Stimulated activated CD8-positive, alpha-beta memory T cell treated with anti-CD3 and anti-CD28 coated beads, Interleukin-4, amount 100 ng/mL, for 48 hours (primary cell): ENCODE measurements around the gene NYAP2.

Source experiments
- DNase-seq: peaks from one replicate; pipeline ENCODE4 v3.0.0-alpha.2; 2020

NYAP2 gene

GRCh38 chr2:225569995-225570394, 170.5 kb downstream of the NYAP2 start:
- DNase-seq = no peak

- no peak for DNase-seq
Observed at GRCh38 chr2:225573603-225574002, 174.1 kb downstream of the NYAP2 start.

GRCh38 chr2:225574582-225575138, 175.2 kb downstream of the NYAP2 start:
- DNase-seq = no peak

- DNase-seq = no peak
Observed at GRCh38 chr2:225581135-225581534, 181.6 kb downstream of the NYAP2 start.

- DNase-seq = no peak
Observed at GRCh38 chr2:225581906-225582305, 182.4 kb downstream of the NYAP2 start.

- no peak for DNase-seq
Observed at GRCh38 chr2:225582355-225583116, 183.0 kb downstream of the NYAP2 start.

GRCh38 chr2:225584796-225585195, 185.3 kb downstream of the NYAP2 start:
- no peak for DNase-seq

GRCh38 chr2:225590932-225591331, 191.4 kb downstream of the NYAP2 start:
- DNase-seq = no peak

- no peak for DNase-seq
Observed at GRCh38 chr2:225597911-225598310, 198.4 kb downstream of the NYAP2 start.

GRCh38 chr2:225598426-225598825, 198.9 kb downstream of the NYAP2 start:
- no peak for DNase-seq

- DNase-seq = no peak
Observed at GRCh38 chr2:225598897-225599296, 199.4 kb downstream of the NYAP2 start.

- no peak for DNase-seq
Observed at GRCh38 chr2:225599856-225600255, 200.3 kb downstream of the NYAP2 start.

GRCh38 chr2:225600444-225600843, 200.9 kb downstream of the NYAP2 start:
- no peak for DNase-seq

- no peak for DNase-seq
Observed at GRCh38 chr2:225600865-225601264, 201.4 kb downstream of the NYAP2 start.

- DNase-seq = no peak
Observed at GRCh38 chr2:225602205-225602604, 202.7 kb downstream of the NYAP2 start.

GRCh38 chr2:225608136-225608535, 208.6 kb downstream of the NYAP2 start:
- DNase-seq = no peak

GRCh38 chr2:225612636-225613035, 213.1 kb downstream of the NYAP2 start:
- DNase-seq = no peak

- DNase-seq = no peak
Observed at GRCh38 chr2:225614915-225615314, 215.4 kb downstream of the NYAP2 start.

GRCh38 chr2:225615514-225615913, 216.0 kb downstream of the NYAP2 start:
- no peak for DNase-seq

- DNase-seq = no peak
Observed at GRCh38 chr2:225616372-225616771, 216.9 kb downstream of the NYAP2 start.

GRCh38 chr2:225616848-225617247, 217.3 kb downstream of the NYAP2 start:
- DNase-seq = no peak

- no peak for DNase-seq
Observed at GRCh38 chr2:225620227-225620626, 220.7 kb downstream of the NYAP2 start.

GRCh38 chr2:225630824-225631533, 231.5 kb downstream of the NYAP2 start:
- no peak for DNase-seq

- no peak for DNase-seq
Observed at GRCh38 chr2:225632351-225632750, 232.8 kb downstream of the NYAP2 start.
